WTC11 (cell line): ENCODE measurements around the gene RPP14. TPM values are rescaled to one million over a fixed set of nuclear protein-coding genes. Genes with fewer than 3 reads are reported as not detected.

Experiments
- ATAC-seq: fragments of 200-7000 bp; cut with Tn5 transposase; 2 replicates; pipeline ENCODE4 v1.10.0; 2021; ENCODE audit warnings: mild to moderate bottlenecking, moderate library complexity
- CTCF ChIA-PET: fragments of 300-600 bp; sonication (Branson Sonifier 250); formaldehyde crosslinking; loops from one replicate; lab custom pipeline; 2021; ENCODE audit warnings: antibody characterized with exemption; lab: Charles Lee
- POLR2A ChIA-PET: fragments of 350-600 bp; sonication (Branson Sonifier 250); formaldehyde crosslinking; loops from one replicate; lab custom pipeline; 2021; ENCODE audit warnings: antibody characterized with exemption; lab: Charles Lee
- DNase-seq: peaks from one replicate; pipeline ENCODE4 v3.0.0; 2021; ENCODE audit warnings: low spot score
- H3K27ac Mint-ChIP-seq: 2 replicates; pipeline ENCODE4 v1.8.0; 2021; ENCODE audit warnings: mixed read lengths
- H3K27me3 Mint-ChIP-seq: 2 replicates; pipeline ENCODE4 v1.8.0; 2021; ENCODE audit warnings: low read depth, mild to moderate bottlenecking, moderate library complexity, mixed read lengths
- H3K36me3 Mint-ChIP-seq: 2 replicates; pipeline ENCODE4 v1.8.0; 2021; ENCODE audit warnings: mixed read lengths
- H3K4me1 Mint-ChIP-seq: 2 replicates; pipeline ENCODE4 v1.8.0; 2022; ENCODE audit warnings: mixed read lengths
- H3K4me3 Mint-ChIP-seq: 2 replicates; pipeline ENCODE4 v1.8.0; 2021; ENCODE audit warnings: mild to moderate bottlenecking, moderate library complexity, mixed read lengths
- H3K9me3 Mint-ChIP-seq: 2 replicates; pipeline ENCODE4 v1.8.0; 2021; ENCODE audit warnings: mixed read lengths
- ATF1 ChIP-seq: sonication (generic); formaldehyde crosslinking; IDR thresholded peaks from 2 replicates; pipeline ENCODE4 v1.8.1; 2023; ENCODE audit warnings: mild to moderate bottlenecking, moderate library complexity, missing genetic modification reagents
- CBFB ChIP-seq: sonication (generic); formaldehyde crosslinking; IDR thresholded peaks from 2 replicates; pipeline ENCODE4 v1.8.1; 2022; ENCODE audit warnings: mild to moderate bottlenecking, low read depth, missing genetic modification reagents
- CDX4 ChIP-seq: fragments of 250-450 bp; sonication (Bioruptor Pico); IDR thresholded peaks from 2 replicates; pipeline ENCODE4 v1.9.0; 2021; ENCODE audit warnings: moderate library complexity, mild to moderate bottlenecking, inconsistent platforms, borderline replicate concordance
- E2F4 ChIP-seq: sonication (generic); formaldehyde crosslinking; IDR thresholded peaks from 2 replicates; pipeline ENCODE4 v1.8.1; 2022; ENCODE audit warnings: low read depth, mild to moderate bottlenecking, moderate library complexity, missing genetic modification reagents, borderline replicate concordance
- E2F5 ChIP-seq: sonication (generic); formaldehyde crosslinking; IDR thresholded peaks from 2 replicates; pipeline ENCODE4 v1.8.1; 2022; ENCODE audit warnings: mild to moderate bottlenecking, moderate library complexity, missing genetic modification reagents
- ESRRA ChIP-seq: sonication (generic); formaldehyde crosslinking; IDR thresholded peaks from 2 replicates; pipeline ENCODE4 v1.8.1; 2022; ENCODE audit warnings: mild to moderate bottlenecking, missing genetic modification reagents, borderline replicate concordance
- IRF2 ChIP-seq: sonication (generic); formaldehyde crosslinking; IDR thresholded peaks from 2 replicates; pipeline ENCODE4 v1.8.0; 2022; ENCODE audit warnings: low read depth, missing genetic modification reagents, borderline replicate concordance
- NFATC4 ChIP-seq: fragments of 250-450 bp; sonication (Bioruptor Pico); IDR thresholded peaks from 2 replicates; pipeline ENCODE4 v1.9.0; 2021; ENCODE audit warnings: mild to moderate bottlenecking
- NR3C1 ChIP-seq: sonication (generic); formaldehyde crosslinking; conservative IDR thresholded peaks from 2 replicates; pipeline ENCODE4 v1.8.1; 2023; ENCODE audit warnings: low read depth, mild to moderate bottlenecking, missing genetic modification reagents
- PRDM15 ChIP-seq: sonication (generic); formaldehyde crosslinking; IDR thresholded peaks from 2 replicates; pipeline ENCODE4 v1.8.0; 2022; ENCODE audit warnings: missing genetic modification reagents
- PREB ChIP-seq: sonication (generic); formaldehyde crosslinking; IDR thresholded peaks from 2 replicates; pipeline ENCODE4 v1.8.1; 2022; ENCODE audit warnings: mild to moderate bottlenecking, missing genetic modification reagents, moderate library complexity, borderline replicate concordance
- SMAD3 ChIP-seq: sonication (generic); formaldehyde crosslinking; IDR thresholded peaks from 2 replicates; pipeline ENCODE4 v1.8.0; 2022; ENCODE audit warnings: missing genetic modification reagents, mild to moderate bottlenecking, borderline replicate concordance
- SMAD4 ChIP-seq: sonication (generic); formaldehyde crosslinking; IDR thresholded peaks from 2 replicates; pipeline ENCODE4 v1.8.0; 2022; ENCODE audit warnings: mild to moderate bottlenecking, missing genetic modification reagents
- SOX15 ChIP-seq: fragments of 250-450 bp; sonication (Bioruptor Pico); IDR thresholded peaks from 2 replicates; pipeline ENCODE4 v1.9.0; 2021; ENCODE audit warnings: mild to moderate bottlenecking
- ZMAT4 ChIP-seq: fragments of 250-450 bp; sonication (Bioruptor Pico); IDR thresholded peaks from 2 replicates; pipeline ENCODE4 v1.9.0; 2021; ENCODE audit warnings: mild to moderate bottlenecking
- ZNF671 ChIP-seq: fragments of 250-450 bp; sonication (Bioruptor Pico); IDR thresholded peaks from 2 replicates; pipeline ENCODE4 v1.8.0; 2021; ENCODE audit warnings: mild to moderate bottlenecking
- total RNA-seq: library from RNA; stranded (reverse); gene quantifications from 3 replicates; pipeline ENCODE4 v1.2.3, GENCODE V29; 2021
- TF ChIP-seq, protein P1 (sequence below): sonication (generic); formaldehyde crosslinking; IDR thresholded peaks from 2 replicates; pipeline ENCODE4 v1.8.0; 2022; ENCODE audit warnings: mild to moderate bottlenecking, missing genetic modification reagents
- TF ChIP-seq, protein P2 (sequence below): fragments of 250-450 bp; sonication (Bioruptor Pico); IDR thresholded peaks from 2 replicates; pipeline ENCODE4 v2.1.2; 2022; ENCODE audit warnings: mild to moderate bottlenecking, moderate library complexity
- TF ChIP-seq, protein P3 (sequence below): fragments of 200-600 bp; IDR thresholded peaks from 2 replicates; pipeline ENCODE4 v1.8.0; 2022; ENCODE audit warnings: antibody characterized with exemption
- TF ChIP-seq, protein P4 (sequence below): sonication (generic); formaldehyde crosslinking; IDR thresholded peaks from 2 replicates; pipeline ENCODE4 v1.8.0; 2023; ENCODE audit warnings: mild to moderate bottlenecking, missing genetic modification reagents

RPP14 gene
- total RNA-seq, 1 experiment from 2014 or later = 17.9 TPM

GRCh38 chr3:58274027-58274614, 31.9 kb upstream of the RPP14 start (continued):
- TF ChIP-seq, protein P1, sequence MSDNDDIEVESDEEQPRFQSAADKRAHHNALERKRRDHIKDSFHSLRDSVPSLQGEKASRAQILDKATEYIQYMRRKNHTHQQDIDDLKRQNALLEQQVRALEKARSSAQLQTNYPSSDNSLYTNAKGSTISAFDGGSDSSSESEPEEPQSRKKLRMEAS (CRISPR knock-in tag) = no peak
- TF ChIP-seq ESRRA (CRISPR knock-in tag) = no peak
- TF ChIP-seq SMAD4 (CRISPR knock-in tag) = no peak
- TF ChIP-seq, protein P2, sequence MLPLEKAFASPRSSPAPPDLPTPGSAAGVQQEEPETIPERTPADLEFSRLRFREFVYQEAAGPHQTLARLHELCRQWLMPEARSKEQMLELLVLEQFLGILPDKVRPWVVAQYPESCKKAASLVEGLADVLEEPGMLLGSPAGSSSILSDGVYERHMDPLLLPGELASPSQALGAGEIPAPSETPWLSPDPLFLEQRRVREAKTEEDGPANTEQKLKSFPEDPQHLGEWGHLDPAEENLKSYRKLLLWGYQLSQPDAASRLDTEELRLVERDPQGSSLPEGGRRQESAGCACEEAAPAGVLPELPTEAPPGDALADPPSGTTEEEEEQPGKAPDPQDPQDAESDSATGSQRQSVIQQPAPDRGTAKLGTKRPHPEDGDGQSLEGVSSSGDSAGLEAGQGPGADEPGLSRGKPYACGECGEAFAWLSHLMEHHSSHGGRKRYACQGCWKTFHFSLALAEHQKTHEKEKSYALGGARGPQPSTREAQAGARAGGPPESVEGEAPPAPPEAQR (CRISPR knock-in tag) = no peak
- no peak for TF ChIP-seq NFATC4 (CRISPR knock-in tag)
- TF ChIP-seq, protein P3, sequence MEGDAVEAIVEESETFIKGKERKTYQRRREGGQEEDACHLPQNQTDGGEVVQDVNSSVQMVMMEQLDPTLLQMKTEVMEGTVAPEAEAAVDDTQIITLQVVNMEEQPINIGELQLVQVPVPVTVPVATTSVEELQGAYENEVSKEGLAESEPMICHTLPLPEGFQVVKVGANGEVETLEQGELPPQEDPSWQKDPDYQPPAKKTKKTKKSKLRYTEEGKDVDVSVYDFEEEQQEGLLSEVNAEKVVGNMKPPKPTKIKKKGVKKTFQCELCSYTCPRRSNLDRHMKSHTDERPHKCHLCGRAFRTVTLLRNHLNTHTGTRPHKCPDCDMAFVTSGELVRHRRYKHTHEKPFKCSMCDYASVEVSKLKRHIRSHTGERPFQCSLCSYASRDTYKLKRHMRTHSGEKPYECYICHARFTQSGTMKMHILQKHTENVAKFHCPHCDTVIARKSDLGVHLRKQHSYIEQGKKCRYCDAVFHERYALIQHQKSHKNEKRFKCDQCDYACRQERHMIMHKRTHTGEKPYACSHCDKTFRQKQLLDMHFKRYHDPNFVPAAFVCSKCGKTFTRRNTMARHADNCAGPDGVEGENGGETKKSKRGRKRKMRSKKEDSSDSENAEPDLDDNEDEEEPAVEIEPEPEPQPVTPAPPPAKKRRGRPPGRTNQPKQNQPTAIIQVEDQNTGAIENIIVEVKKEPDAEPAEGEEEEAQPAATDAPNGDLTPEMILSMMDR = no peak

GRCh38 chr3:58281069-58281468, 25.0 kb upstream of the RPP14 start:
- Mint-ChIP-seq H3K4me1 (no peaks in the 10 kb centered on the region), H3K27ac (no peak overlapping the region), H3K4me3 (no peak overlapping the region), H3K9me3 (peaks cover 16% of the 10 kb centered on the region), H3K36me3 (peaks cover 31% of the 10 kb centered on the region), H3K27me3 (no peaks in the 10 kb centered on the region)
- CTCF ChIA-PET = interaction anchor here (1.8 kb wide), 1 partner anchor 25 kb away, joined by 4 read pairs; the partner anchor contains the start of genes HTD2 and RPP14
- POLR2A ChIA-PET = no interaction called here
- ATAC-seq (no peak), DNase-seq (no peak)
- TF ChIP-seq SOX15 = no peak
- TF ChIP-seq ATF1 (CRISPR knock-in tag) = no peak
- no peak for TF ChIP-seq CBFB (CRISPR knock-in tag)
- no peak for TF ChIP-seq NR3C1 (CRISPR knock-in tag)
- no peak for TF ChIP-seq CDX4 (CRISPR knock-in tag)
- no peak for TF ChIP-seq PRDM15 (CRISPR knock-in tag)
- no peak for TF ChIP-seq ZNF671 (CRISPR knock-in tag)
- TF ChIP-seq IRF2 (CRISPR knock-in tag) = no peak
- TF ChIP-seq E2F4 (CRISPR knock-in tag) = no peak
- no peak for TF ChIP-seq PREB
- no peak for TF ChIP-seq SMAD3 (CRISPR knock-in tag)
- TF ChIP-seq ZMAT4 (CRISPR knock-in tag) = no peak
- TF ChIP-seq E2F5 = no peak
- TF ChIP-seq, protein P4, sequence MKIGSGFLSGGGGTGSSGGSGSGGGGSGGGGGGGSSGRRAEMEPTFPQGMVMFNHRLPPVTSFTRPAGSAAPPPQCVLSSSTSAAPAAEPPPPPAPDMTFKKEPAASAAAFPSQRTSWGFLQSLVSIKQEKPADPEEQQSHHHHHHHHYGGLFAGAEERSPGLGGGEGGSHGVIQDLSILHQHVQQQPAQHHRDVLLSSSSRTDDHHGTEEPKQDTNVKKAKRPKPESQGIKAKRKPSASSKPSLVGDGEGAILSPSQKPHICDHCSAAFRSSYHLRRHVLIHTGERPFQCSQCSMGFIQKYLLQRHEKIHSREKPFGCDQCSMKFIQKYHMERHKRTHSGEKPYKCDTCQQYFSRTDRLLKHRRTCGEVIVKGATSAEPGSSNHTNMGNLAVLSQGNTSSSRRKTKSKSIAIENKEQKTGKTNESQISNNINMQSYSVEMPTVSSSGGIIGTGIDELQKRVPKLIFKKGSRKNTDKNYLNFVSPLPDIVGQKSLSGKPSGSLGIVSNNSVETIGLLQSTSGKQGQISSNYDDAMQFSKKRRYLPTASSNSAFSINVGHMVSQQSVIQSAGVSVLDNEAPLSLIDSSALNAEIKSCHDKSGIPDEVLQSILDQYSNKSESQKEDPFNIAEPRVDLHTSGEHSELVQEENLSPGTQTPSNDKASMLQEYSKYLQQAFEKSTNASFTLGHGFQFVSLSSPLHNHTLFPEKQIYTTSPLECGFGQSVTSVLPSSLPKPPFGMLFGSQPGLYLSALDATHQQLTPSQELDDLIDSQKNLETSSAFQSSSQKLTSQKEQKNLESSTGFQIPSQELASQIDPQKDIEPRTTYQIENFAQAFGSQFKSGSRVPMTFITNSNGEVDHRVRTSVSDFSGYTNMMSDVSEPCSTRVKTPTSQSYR (CRISPR knock-in tag) = no peak
